Lower leg skin (tissue), 3 donors: ENCODE measurements around the gene GALNT1.

Experiments used
- CTCF ChIP-seq, 3 donors: fragments of 450-650 bp; IDR thresholded peaks; one replicate each; pipeline ENCODE4 v1.5.1; 2016; ENCODE audit warnings: antibody characterized with exemption in 3 of 3, mild to moderate bottlenecking in 3 of 3, moderate library complexity in 2 of 3
- POLR2A ChIP-seq, 2 donors: fragments of 450-650 bp; IDR thresholded peaks; one replicate each; pipeline ENCODE4 v1.6.1; 2016 to 2017; ENCODE audit warnings: antibody characterized with exemption in 2 of 2, mild to moderate bottlenecking in 1 of 2, moderate library complexity in 1 of 2

DNA sequence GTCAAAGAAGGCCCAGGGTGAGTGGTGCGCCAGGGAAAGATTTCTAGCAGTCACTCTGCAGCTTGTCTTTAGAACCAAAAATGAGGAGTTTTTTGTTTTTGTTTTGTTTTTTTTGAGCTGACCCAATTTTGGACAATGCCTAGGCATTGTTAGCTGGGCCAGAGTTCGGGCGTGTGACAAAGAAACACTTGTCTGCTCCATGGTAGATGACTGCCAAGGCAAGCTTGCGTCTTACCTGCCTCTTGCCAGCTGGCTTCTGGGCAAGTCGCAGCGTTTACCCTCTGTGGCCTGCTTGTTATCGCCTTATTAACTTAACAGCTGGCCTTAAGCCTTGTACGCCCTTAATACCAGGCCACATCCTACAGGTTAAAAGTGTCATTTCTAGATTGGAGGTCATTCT is 114.3 kb downstream of the GALNT1 start:
- no peak for TF ChIP-seq POLR2A (IDR thresholded peaks at IDR 0.05)
- no peak for TF ChIP-seq CTCF (IDR thresholded peaks at IDR 0.05)
